Mesothelial cell of epicardium (in vitro differentiated cells): ENCODE results near the gene FBXW4. TPM values are rescaled to one million over a fixed set of nuclear protein-coding genes. Genes with fewer than 3 reads are reported as not detected.

Source experiments
- DNase-seq, 2 experiments: peaks; one replicate each; pipeline ENCODE4 v3.0.0; 2021; ENCODE audit warnings: low spot score in 2 of 2; ENCODE audit not compliant: unreplicated experiment in 2 of 2
- H3K27ac Mint-ChIP-seq: 2 replicates; pipeline ENCODE4 v1.8.0; 2021; ENCODE audit warnings: mixed read lengths
- H3K27me3 Mint-ChIP-seq: 2 replicates; pipeline ENCODE4 v1.8.0; 2021; ENCODE audit warnings: low read depth, mixed read lengths
- H3K36me3 Mint-ChIP-seq: 2 replicates; pipeline ENCODE4 v1.8.0; 2021; ENCODE audit warnings: mixed read lengths
- H3K4me1 Mint-ChIP-seq: 2 replicates; pipeline ENCODE4 v1.8.0; 2021; ENCODE audit warnings: mixed read lengths
- H3K4me3 Mint-ChIP-seq: 2 replicates; pipeline ENCODE4 v1.8.0; 2021; ENCODE audit warnings: mild to moderate bottlenecking, moderate library complexity, mixed read lengths
- H3K9me3 Mint-ChIP-seq: 2 replicates; pipeline ENCODE4 v1.8.0; 2021; ENCODE audit warnings: mixed read lengths
- total RNA-seq: library from RNA; stranded (reverse); gene quantifications from 3 replicates; pipeline ENCODE4 v1.2.1, GENCODE V29; 2021
- TF ChIP-seq, protein P1 (sequence below): fragments of 200-600 bp; sonication (generic); IDR thresholded peaks from one replicate; pipeline ENCODE4 v1.5.0; 2021; ENCODE audit warnings: antibody characterized with exemption; ENCODE audit not compliant: unreplicated experiment

FBXW4 gene
- total RNA-seq, 1 donor from 2014 or later: 65.9 TPM

DNA sequence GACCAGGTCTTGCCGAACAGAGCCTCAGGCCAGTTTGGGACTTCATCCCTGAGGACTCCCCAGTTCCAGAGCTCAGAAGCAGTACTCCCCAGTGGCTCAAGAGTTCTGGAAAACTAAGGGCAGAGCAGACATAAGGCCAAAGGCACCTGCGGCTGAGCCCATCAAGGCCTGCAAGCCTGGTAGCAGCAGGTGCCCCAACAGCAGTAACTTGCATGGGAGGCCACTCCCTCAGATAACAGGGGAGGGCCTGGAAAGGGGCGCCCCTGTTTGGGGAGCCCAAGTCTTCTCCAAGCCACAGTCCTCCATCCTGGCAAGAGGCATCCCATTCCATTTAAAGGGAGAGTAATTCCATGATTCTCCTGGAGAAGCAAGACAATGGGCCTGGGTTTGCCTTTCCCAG is 119.9 kb downstream of the FBXW4 start:
- no peak for DNase-seq
- peaks cover 2% of the 10 kb centered on the region for H3K36me3 Mint-ChIP-seq
- H3K4me1 Mint-ChIP-seq: peaks cover 7% of the 10 kb centered on the region
- peaks cover 19% of the 10 kb centered on the region for H3K27me3 Mint-ChIP-seq
- no peak overlapping the region for H3K4me3 Mint-ChIP-seq
- TF ChIP-seq, protein P1, sequence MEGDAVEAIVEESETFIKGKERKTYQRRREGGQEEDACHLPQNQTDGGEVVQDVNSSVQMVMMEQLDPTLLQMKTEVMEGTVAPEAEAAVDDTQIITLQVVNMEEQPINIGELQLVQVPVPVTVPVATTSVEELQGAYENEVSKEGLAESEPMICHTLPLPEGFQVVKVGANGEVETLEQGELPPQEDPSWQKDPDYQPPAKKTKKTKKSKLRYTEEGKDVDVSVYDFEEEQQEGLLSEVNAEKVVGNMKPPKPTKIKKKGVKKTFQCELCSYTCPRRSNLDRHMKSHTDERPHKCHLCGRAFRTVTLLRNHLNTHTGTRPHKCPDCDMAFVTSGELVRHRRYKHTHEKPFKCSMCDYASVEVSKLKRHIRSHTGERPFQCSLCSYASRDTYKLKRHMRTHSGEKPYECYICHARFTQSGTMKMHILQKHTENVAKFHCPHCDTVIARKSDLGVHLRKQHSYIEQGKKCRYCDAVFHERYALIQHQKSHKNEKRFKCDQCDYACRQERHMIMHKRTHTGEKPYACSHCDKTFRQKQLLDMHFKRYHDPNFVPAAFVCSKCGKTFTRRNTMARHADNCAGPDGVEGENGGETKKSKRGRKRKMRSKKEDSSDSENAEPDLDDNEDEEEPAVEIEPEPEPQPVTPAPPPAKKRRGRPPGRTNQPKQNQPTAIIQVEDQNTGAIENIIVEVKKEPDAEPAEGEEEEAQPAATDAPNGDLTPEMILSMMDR: no peak
- no peak overlapping the region for H3K27ac Mint-ChIP-seq
- H3K9me3 Mint-ChIP-seq: no peaks in the 10 kb centered on the region

DNA sequence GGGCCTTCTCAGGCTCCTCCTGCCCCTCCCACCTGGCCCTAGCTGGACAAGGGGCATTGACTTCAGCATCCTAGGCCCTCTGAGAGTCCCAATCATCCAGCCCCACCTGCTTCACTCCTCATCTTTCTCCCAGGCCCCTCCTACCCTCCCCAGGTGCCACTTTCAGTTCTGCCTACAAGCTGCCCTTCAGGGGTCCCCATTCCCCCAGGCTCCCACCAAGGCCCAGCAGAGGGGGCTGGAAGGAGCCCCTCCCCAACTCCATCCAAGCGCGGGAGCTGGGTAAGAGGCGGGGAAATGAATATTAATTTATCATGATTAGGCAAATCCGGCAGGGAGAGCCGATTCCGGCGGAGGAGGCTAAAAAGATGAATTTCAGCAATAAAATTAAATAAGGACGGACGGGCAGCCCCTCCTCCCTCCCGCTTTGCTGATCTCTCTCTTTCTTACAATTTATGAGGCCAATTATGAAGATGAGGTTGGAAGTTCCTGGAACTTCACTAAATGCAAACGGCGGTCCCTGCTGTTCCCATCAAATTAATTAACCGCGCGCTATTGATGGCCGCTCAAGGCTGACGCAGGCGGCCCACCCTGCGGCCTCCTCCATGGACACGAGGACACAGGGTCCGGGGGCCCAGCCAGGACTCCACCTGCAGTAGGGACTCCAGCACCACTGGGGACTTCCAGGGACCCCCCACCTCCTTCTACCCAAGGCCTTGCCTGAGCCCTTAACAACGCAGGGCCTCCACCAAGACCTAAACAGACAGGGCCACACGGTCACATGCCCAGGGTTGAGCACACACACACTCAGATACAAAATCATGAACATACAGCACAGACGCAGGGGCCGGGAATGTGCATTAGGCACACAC is 120.9 kb downstream of the FBXW4 start:
- H3K4me1 Mint-ChIP-seq: peaks cover 11% of the 10 kb centered on the region
- H3K36me3 Mint-ChIP-seq: peaks cover 2% of the 10 kb centered on the region
- TF ChIP-seq, protein P1: no peak
- H3K27ac Mint-ChIP-seq: no peak overlapping the region
- H3K4me3 Mint-ChIP-seq: no peak overlapping the region
- no peaks in the 10 kb centered on the region for H3K9me3 Mint-ChIP-seq
- DNase-seq: no peak
- H3K27me3 Mint-ChIP-seq: peaks cover 28% of the 10 kb centered on the region

DNA sequence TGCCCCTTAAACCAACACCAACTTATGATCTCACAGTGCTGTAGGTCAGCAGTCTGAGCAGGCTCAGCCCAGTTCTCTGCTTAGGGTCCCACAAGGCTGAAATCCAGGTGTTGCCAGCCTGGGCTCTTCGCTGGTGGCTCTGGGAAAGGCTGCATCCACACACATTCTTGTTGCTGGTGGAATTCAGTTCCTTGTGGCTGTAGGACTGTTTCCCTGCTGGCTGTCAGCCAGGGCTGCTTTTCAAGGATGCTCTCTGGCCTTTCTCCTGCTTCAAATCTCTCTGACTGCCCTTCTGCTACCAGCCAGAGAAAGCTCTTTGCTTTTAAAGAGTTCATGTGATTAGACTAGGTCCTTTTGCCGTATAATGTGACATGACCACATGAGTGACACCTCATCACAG is 122.2 kb downstream of the FBXW4 start:
- TF ChIP-seq, protein P1: no peak
- no peaks in the 10 kb centered on the region for H3K36me3 Mint-ChIP-seq
- DNase-seq: no peak
- H3K4me3 Mint-ChIP-seq: no peak overlapping the region
- H3K9me3 Mint-ChIP-seq: no peaks in the 10 kb centered on the region
- peaks cover 11% of the 10 kb centered on the region for H3K4me1 Mint-ChIP-seq
- H3K27me3 Mint-ChIP-seq: peaks cover 42% of the 10 kb centered on the region
- no peak overlapping the region for H3K27ac Mint-ChIP-seq

DNA sequence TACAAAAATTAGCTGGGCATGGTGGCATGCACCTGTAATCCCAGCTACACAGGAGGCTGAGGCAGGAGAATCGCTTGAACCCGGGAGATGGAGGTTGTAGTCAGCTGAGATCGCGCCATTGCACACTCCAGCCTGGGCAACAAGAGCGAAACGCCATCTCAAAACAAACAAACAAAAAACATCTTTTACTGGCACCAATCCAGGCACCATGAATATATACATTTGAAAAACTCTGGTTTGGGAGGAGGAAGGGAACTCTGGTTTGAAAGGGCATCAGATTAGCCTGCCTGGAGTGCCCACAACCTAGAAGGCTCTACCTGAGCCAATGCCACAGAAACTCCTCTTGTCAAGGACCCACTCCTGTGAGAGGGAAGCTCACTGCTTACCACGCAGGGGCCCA is 122.8 kb downstream of the FBXW4 start:
- peaks cover 48% of the 10 kb centered on the region for H3K27me3 Mint-ChIP-seq
- TF ChIP-seq, protein P1: no peak
- H3K9me3 Mint-ChIP-seq: no peaks in the 10 kb centered on the region
- no peaks in the 10 kb centered on the region for H3K36me3 Mint-ChIP-seq
- peaks cover 11% of the 10 kb centered on the region for H3K4me1 Mint-ChIP-seq
- H3K27ac Mint-ChIP-seq: no peak overlapping the region
- H3K4me3 Mint-ChIP-seq: no peak overlapping the region
- DNase-seq: no peak

DNA sequence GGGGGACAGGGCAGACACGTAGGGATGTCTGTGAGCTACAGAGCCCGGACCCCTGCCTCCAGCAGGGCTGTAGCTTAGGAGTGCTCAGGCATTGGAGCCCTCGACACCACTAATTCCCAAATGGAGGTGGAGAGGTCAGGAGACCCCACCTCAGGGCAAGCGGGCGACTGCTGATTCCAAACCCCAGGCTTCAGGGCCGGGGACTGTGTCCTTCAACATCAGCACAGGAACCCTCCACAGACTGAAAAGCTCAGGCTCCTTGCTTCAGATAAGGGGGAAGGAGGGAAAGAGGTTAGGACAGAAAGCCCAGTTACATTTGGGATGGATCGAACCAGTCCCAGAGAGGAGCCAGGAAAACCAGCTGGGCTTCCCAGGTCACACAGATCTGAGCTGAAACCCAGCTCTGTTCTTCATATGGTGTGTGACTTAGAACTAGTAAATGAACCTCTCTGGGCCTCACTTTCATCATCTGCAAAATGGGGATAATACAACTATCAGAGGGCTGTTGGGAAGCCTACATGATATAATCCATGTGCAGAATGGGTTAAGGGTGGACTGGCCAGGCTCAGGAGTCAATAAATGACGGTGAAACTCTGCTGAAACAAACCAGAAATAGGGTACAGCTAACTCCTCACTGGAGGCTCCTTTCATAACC is 123.6 kb downstream of the FBXW4 start:
- H3K9me3 Mint-ChIP-seq: no peaks in the 10 kb centered on the region
- TF ChIP-seq, protein P1: no peak
- H3K27me3 Mint-ChIP-seq: peaks cover 55% of the 10 kb centered on the region
- DNase-seq: no peak
- H3K27ac Mint-ChIP-seq: no peak overlapping the region
- no peaks in the 10 kb centered on the region for H3K36me3 Mint-ChIP-seq
- H3K4me1 Mint-ChIP-seq: peaks cover 14% of the 10 kb centered on the region
- peak overlapping the region; percentile 70 for H3K4me3 Mint-ChIP-seq
